Spinal cord (tissue), 10 donors: ENCODE data around the gene CLTA. TPM values are rescaled to one million over a fixed set of nuclear protein-coding genes. Genes with fewer than 3 reads are reported as not detected.

ENCODE experiments used
- DNase-seq, 6 donors: peaks; one replicate each; pipeline versions ENCODE4 v3.0.0 to v3.0.0-alpha.2; 2013 to 2015; ENCODE audit warnings: low spot score in 6 of 6, low read depth in 4 of 6
- H3K27ac ChIP-seq: one replicate; pipeline ENCODE4 v1.5.1; 2013; ENCODE audit warnings: low read depth, low read length, control low read depth
- H3K27me3 ChIP-seq: one replicate; pipeline ENCODE4 v1.6.1; 2013; ENCODE audit warnings: low read length; ENCODE audit not compliant: control insufficient read depth, insufficient read depth
- H3K36me3 ChIP-seq: one replicate; pipeline ENCODE4 v1.6.1; 2013; ENCODE audit warnings: low read length; ENCODE audit not compliant: control insufficient read depth, insufficient read depth
- H3K4me1 ChIP-seq: one replicate; pipeline ENCODE4 v1.6.1; 2013; ENCODE audit warnings: low read length; ENCODE audit not compliant: control insufficient read depth, insufficient read depth
- H3K4me3 ChIP-seq: one replicate; pipeline ENCODE4 v1.5.1; 2013; ENCODE audit warnings: low read depth, low read length, control low read depth
- H3K9me3 ChIP-seq: one replicate; pipeline ENCODE4 v1.6.1; 2013; ENCODE audit warnings: low read length; ENCODE audit not compliant: control insufficient read depth, insufficient read depth
- WGBS: methylation state at CpG from one replicate; pipeline ENCODE4 v1.1.5; 2013; ENCODE audit warnings: missing lambda C conversion rate; ENCODE audit not compliant: insufficient coverage; 5-methylcytosine and 5-hydroxymethylcytosine counted together
- polyA plus RNA-seq, 2 donors: library from polyadenylated mRNA; unstranded; fragments of 120-200 nt; gene quantifications; one replicate each; pipeline ENCODE4 v1.2.1, GENCODE V29; 2013; ENCODE audit not compliant: insufficient read length in 2 of 2
- total RNA-seq, 2 donors: library from RNA; depleted of rRNA in 1 of 2; stranded (reverse); fragments of 120-200 nt in 1 of 2; fragments of >200 nt in 1 of 2; gene quantifications; one replicate each; pipeline versions ENCODE4 v1.2.3 to v1.2.4, GENCODE V29; 2013 to 2014
- donor health status: healthy.

Gene CLTA
- total and polyA plus RNA-seq, 4 donors, result 136 to 251 (median 236) TPM

- DNase-seq, result no peak
- Histone ChIP-seq H3K4me3 (no peak overlapping the region), H3K27ac (no peak overlapping the region), H3K4me1 (peaks cover 7% of the 10 kb centered on the region), H3K36me3 (peaks cover 19% of the 10 kb centered on the region), H3K27me3 (no peaks in the 10 kb centered on the region), H3K9me3 (no peaks in the 10 kb centered on the region)
- WGBS, result 56% methylated on average over 3 of the region's 4 CpGs
These were observed 3.7 kb downstream of the CLTA start for GRCh38 chr9:36194326-36195000.

- peaks cover 59% of the 10 kb centered on the region for H3K36me3 ChIP-seq
- no peak overlapping the region for H3K27ac ChIP-seq
- WGBS, result 88% methylated on average over 8 of the region's 11 CpGs
- H3K27me3 ChIP-seq, result no peaks in the 10 kb centered on the region
- H3K4me3 ChIP-seq, result no peak overlapping the region
- DNase-seq, result no peak
- no peaks in the 10 kb centered on the region for H3K9me3 ChIP-seq
- peaks cover 11% of the 10 kb centered on the region for H3K4me1 ChIP-seq
These were observed 14.3 kb downstream of the CLTA start for GRCh38 chr9:36204906-36205547.

GRCh38 chr9:36207016-36207415 lies 16.3 kb downstream of the CLTA start:
- no peak overlapping the region for H3K4me3 ChIP-seq
- DNase-seq, result peak in 1 of 6 donors; percentile 31
- peaks cover 26% of the 10 kb centered on the region for H3K4me1 ChIP-seq
- no peaks in the 10 kb centered on the region for H3K27me3 ChIP-seq
- H3K9me3 ChIP-seq, result no peaks in the 10 kb centered on the region
- 40% methylated on average over 1 of the region's 4 CpGs for WGBS
- peaks cover 69% of the 10 kb centered on the region for H3K36me3 ChIP-seq
- H3K27ac ChIP-seq, result no peak overlapping the region

GRCh38 chr9:36207546-36208012 lies 16.9 kb downstream of the CLTA start:
- peaks cover 26% of the 10 kb centered on the region for H3K4me1 ChIP-seq
- peaks cover 69% of the 10 kb centered on the region for H3K36me3 ChIP-seq
- no peaks in the 10 kb centered on the region for H3K27me3 ChIP-seq
- H3K27ac ChIP-seq, result no peak overlapping the region
- no peak overlapping the region for H3K4me3 ChIP-seq
- DNase-seq, result no peak
- whole genome bisulfite sequencing, result no CpG with 5 or more reads among the region's 1 CpG
- no peaks in the 10 kb centered on the region for H3K9me3 ChIP-seq

- WGBS, result 89% methylated on average over 9 of the region's 10 CpGs
- no peaks in the 10 kb centered on the region for H3K9me3 ChIP-seq
- no peak overlapping the region for H3K4me3 ChIP-seq
- peaks cover 70% of the 10 kb centered on the region for H3K36me3 ChIP-seq
- H3K27ac ChIP-seq, result no peak overlapping the region
- H3K4me1 ChIP-seq, result peaks cover 26% of the 10 kb centered on the region
- DNase-seq, result no peak
- H3K27me3 ChIP-seq, result no peaks in the 10 kb centered on the region
These were observed 18.0 kb downstream of the CLTA start for GRCh38 chr9:36208521-36209253.

- no peaks in the 10 kb centered on the region for H3K9me3 ChIP-seq
- H3K27ac ChIP-seq, result no peak overlapping the region
- H3K4me1 ChIP-seq, result peaks cover 28% of the 10 kb centered on the region
- peak in 1 of 6 donors; percentile 7 for DNase-seq
- peaks cover 60% of the 10 kb centered on the region for H3K36me3 ChIP-seq
- no peak overlapping the region for H3K4me3 ChIP-seq
- no peaks in the 10 kb centered on the region for H3K27me3 ChIP-seq
- 30% methylated on average over 2 of the region's 8 CpGs for WGBS
These were observed 20.0 kb downstream of the CLTA start for GRCh38 chr9:36210722-36211121.

GRCh38 chr9:36211510-36211909 lies 20.8 kb downstream of the CLTA start:
- Histone ChIP-seq H3K27me3 (no peaks in the 10 kb centered on the region), H3K36me3 (peaks cover 57% of the 10 kb centered on the region), H3K9me3 (no peaks in the 10 kb centered on the region), H3K27ac (no peak overlapping the region), H3K4me1 (peaks cover 26% of the 10 kb centered on the region), H3K4me3 (no peak overlapping the region)
- WGBS, result 80% methylated on average over 4 of the region's 7 CpGs
- DNase-seq, result no peak

- DNase-seq, result no peak
- Histone ChIP-seq H3K27ac (no peak overlapping the region), H3K4me3 (no peak overlapping the region), H3K27me3 (no peaks in the 10 kb centered on the region), H3K9me3 (no peaks in the 10 kb centered on the region), H3K36me3 (peaks cover 58% of the 10 kb centered on the region), H3K4me1 (peaks cover 17% of the 10 kb centered on the region)
- 70% methylated on average over 1 of the region's 4 CpGs for WGBS
These were observed 22.7 kb downstream of the CLTA start for GRCh38 chr9:36213387-36213786.

- no peaks in the 10 kb centered on the region for H3K27me3 ChIP-seq
- no peaks in the 10 kb centered on the region for H3K9me3 ChIP-seq
- peaks cover 58% of the 10 kb centered on the region for H3K36me3 ChIP-seq
- WGBS, result no CpG with 5 or more reads among the region's 4 CpGs
- H3K4me1 ChIP-seq, result peaks cover 17% of the 10 kb centered on the region
- peak in 1 of 6 donors; percentile 6 for DNase-seq
- no peak overlapping the region for H3K27ac ChIP-seq
- no peak overlapping the region for H3K4me3 ChIP-seq
These were observed 23.3 kb downstream of the CLTA start for GRCh38 chr9:36213989-36214388.
